Mesenchymal stem cell (in vitro differentiated cells and primary cell): ENCODE data around the gene FRAS1.

Source experiments
- DNase-seq: peaks from one replicate; pipeline ENCODE4 v3.0.0-alpha.2; 2013
- H2AFZ ChIP-seq: one replicate; pipeline ENCODE4 v1.6.1; 2013; ENCODE audit warnings: low read depth, mild to moderate bottlenecking, control low read depth, inconsistent platforms, low read length, moderate library complexity
- H2AK5ac ChIP-seq: 2 replicates; pipeline ENCODE4 v1.6.1; 2013; ENCODE audit warnings: low read length, moderate library complexity, mild to moderate bottlenecking, inconsistent platforms; ENCODE audit not compliant: severe bottlenecking
- H2BK120ac ChIP-seq: one replicate; pipeline ENCODE4 v1.6.1; 2013; ENCODE audit warnings: low read depth, mild to moderate bottlenecking, inconsistent platforms, low read length, moderate library complexity
- H2BK12ac ChIP-seq, 2 experiments: one replicate each; pipeline ENCODE4 v1.6.1; 2013; ENCODE audit warnings: inconsistent platforms in 2 of 2, low read length in 2 of 2, mild to moderate bottlenecking in 2 of 2, moderate library complexity in 2 of 2, control low read depth in 1 of 2
- H2BK15ac ChIP-seq: one replicate; pipeline ENCODE4 v1.6.1; 2013; ENCODE audit warnings: mild to moderate bottlenecking, low read depth, inconsistent platforms; ENCODE audit not compliant: poor library complexity, severe bottlenecking
- H2BK5ac ChIP-seq: 2 replicates; pipeline ENCODE4 v1.6.1; 2013; ENCODE audit warnings: low read depth, mild to moderate bottlenecking, low read length, control low read depth, inconsistent platforms; ENCODE audit not compliant: poor library complexity, severe bottlenecking
- H3K14ac ChIP-seq, 2 experiments: one replicate each; pipeline ENCODE4 v1.6.1; 2013; ENCODE audit warnings: inconsistent platforms in 2 of 2, low read length in 2 of 2, control low read depth in 1 of 2, mild to moderate bottlenecking in 1 of 2, moderate library complexity in 1 of 2
- H3K18ac ChIP-seq, 2 experiments: one replicate each; pipeline ENCODE4 v1.6.1; 2013; ENCODE audit warnings: inconsistent platforms in 2 of 2, low read length in 2 of 2, control low read depth in 1 of 2, low read depth in 1 of 2, mild to moderate bottlenecking in 1 of 2
- H3K23ac ChIP-seq, 2 experiments: one replicate each; pipeline ENCODE4 v1.6.1; 2013; ENCODE audit warnings: inconsistent platforms in 2 of 2, low read length in 2 of 2, mild to moderate bottlenecking in 2 of 2, moderate library complexity in 2 of 2, control low read depth in 1 of 2
- H3K27ac ChIP-seq: 2 replicates; pipeline ENCODE4 v1.5.1; 2013; ENCODE audit warnings: mild to moderate bottlenecking, moderate library complexity, low read length, control low read depth, inconsistent platforms; ENCODE audit not compliant: poor library complexity, severe bottlenecking
- H3K27me3 ChIP-seq, 2 experiments: 2 replicates each; pipeline versions ENCODE4 v1.6.1 to v1.7.0; 2013; ENCODE audit warnings: low read length in 2 of 2, mild to moderate bottlenecking in 2 of 2, moderate library complexity in 2 of 2, control low read depth in 1 of 2, inconsistent platforms in 1 of 2; ENCODE audit not compliant: control insufficient read depth in 1 of 2, insufficient read depth in 1 of 2
- H3K36me3 ChIP-seq, 2 experiments: 2 replicates each; pipeline versions ENCODE4 v1.6.1 to v1.7.0; 2013; ENCODE audit warnings: low read length in 2 of 2, control low read depth in 1 of 2, inconsistent platforms in 1 of 2, low read depth in 1 of 2, mild to moderate bottlenecking in 1 of 2; ENCODE audit not compliant: insufficient read depth in 2 of 2, control insufficient read depth in 1 of 2
- H3K4ac ChIP-seq, 2 experiments: one replicate each; pipeline ENCODE4 v1.6.1; 2013; ENCODE audit warnings: inconsistent platforms in 2 of 2, low read length in 2 of 2, mild to moderate bottlenecking in 2 of 2, moderate library complexity in 2 of 2, control low read depth in 1 of 2, low read depth in 1 of 2
- H3K4me1 ChIP-seq: 2 replicates; pipeline ENCODE4 v1.6.1; 2013; ENCODE audit warnings: low read depth, low read length, control low read depth; ENCODE audit not compliant: control insufficient read depth, insufficient read depth
- H3K4me2 ChIP-seq: 2 replicates; pipeline ENCODE4 v1.6.1; 2013; ENCODE audit warnings: low read length, mild to moderate bottlenecking, inconsistent platforms; ENCODE audit not compliant: poor library complexity, severe bottlenecking
- H3K4me3 ChIP-seq, 2 experiments: 2 replicates each; pipeline versions ENCODE4 v1.5.1 to v1.7.0; 2013; ENCODE audit warnings: low read length in 2 of 2, mild to moderate bottlenecking in 2 of 2, control low read depth in 1 of 2, low read depth in 1 of 2; ENCODE audit not compliant: insufficient read depth in 1 of 2
- H3K79me1 ChIP-seq: replicated peaks from 2 replicates; pipeline ENCODE4 v1.6.1; 2013; ENCODE audit warnings: mild to moderate bottlenecking, control low read depth, low read length, inconsistent platforms; ENCODE audit not compliant: poor library complexity, severe bottlenecking
- H3K9ac ChIP-seq: 2 replicates; pipeline ENCODE4 v1.7.0; 2013; ENCODE audit warnings: mild to moderate bottlenecking, low read length, moderate library complexity
- H3K9me3 ChIP-seq: 2 replicates; pipeline ENCODE4 v1.7.0; 2013; ENCODE audit warnings: mild to moderate bottlenecking, low read length; ENCODE audit not compliant: control insufficient read depth
- H4K8ac ChIP-seq: one replicate; pipeline ENCODE4 v1.6.1; 2013; ENCODE audit warnings: inconsistent platforms, mild to moderate bottlenecking, low read length, moderate library complexity
- H4K91ac ChIP-seq: one replicate; pipeline ENCODE4 v1.6.1; 2013; ENCODE audit warnings: mild to moderate bottlenecking, low read length, inconsistent platforms
- whole genome bisulfite sequencing: methylation state at CpG from one replicate; pipeline ENCODE4 v1.1.7; 2013; ENCODE audit warnings: mixed read lengths; 5-methylcytosine and 5-hydroxymethylcytosine counted together

The FRAS1 gene

GRCh38 chr4:78584863-78585547 is 527.9 kb downstream of the FRAS1 start:
- no peak overlapping the region for H3K9ac ChIP-seq
- H4K8ac ChIP-seq: peak overlapping the region; percentile 23
- no peaks in the 10 kb centered on the region for H3K4me1 ChIP-seq
- H3K27ac ChIP-seq: no peak overlapping the region
- H2AK5ac ChIP-seq: no peak overlapping the region
- H3K79me1 ChIP-seq: no peaks in the 10 kb centered on the region
- no peak overlapping the region for H3K4ac ChIP-seq
- H3K36me3 ChIP-seq: peaks cover 0 to 15% of the 10 kb centered on the region in 2 experiments
- no peak overlapping the region for H4K91ac ChIP-seq
- WGBS: 87% methylated on average over 4 of the region's 4 CpGs
- H3K27me3 ChIP-seq: no peaks in the 10 kb centered on the region
- peak; percentile 15 for DNase-seq
- no peak overlapping the region for H3K4me2 ChIP-seq
- no peaks in the 10 kb centered on the region for H3K9me3 ChIP-seq
- no peak overlapping the region for H3K14ac ChIP-seq
- H2AFZ ChIP-seq: no peak overlapping the region
- H2BK15ac ChIP-seq: no peak overlapping the region
- H2BK5ac ChIP-seq: no peak overlapping the region
- H2BK12ac ChIP-seq: no peak overlapping the region
- H3K18ac ChIP-seq: peak overlapping the region in 1 of 2 experiments; percentile 33
- H3K23ac ChIP-seq: no peak overlapping the region
- H2BK120ac ChIP-seq: no peak overlapping the region
- no peak overlapping the region for H3K4me3 ChIP-seq

GRCh38 chr4:78585633-78586032 is 528.5 kb downstream of the FRAS1 start:
- Histone ChIP-seq H4K8ac (no peak overlapping the region), H2AFZ (no peak overlapping the region), H3K79me1 (no peaks in the 10 kb centered on the region), H3K14ac (no peak overlapping the region), H4K91ac (no peak overlapping the region), H2BK15ac (no peak overlapping the region), H3K9ac (no peak overlapping the region), H2AK5ac (no peak overlapping the region), H3K23ac (no peak overlapping the region), H2BK5ac (no peak overlapping the region), H2BK120ac (no peak overlapping the region), H3K4me1 (no peaks in the 10 kb centered on the region), H3K4me2 (no peak overlapping the region), H3K27ac (no peak overlapping the region), H3K36me3 (peaks cover 0 to 15% of the 10 kb centered on the region in 2 experiments), H3K27me3 (no peaks in the 10 kb centered on the region), H3K18ac (no peak overlapping the region), H3K9me3 (no peaks in the 10 kb centered on the region), H2BK12ac (no peak overlapping the region), H3K4ac (no peak overlapping the region), H3K4me3 (no peak overlapping the region)
- 0% methylated on average over 1 of the region's 1 CpG for WGBS
- peak; percentile 15 for DNase-seq

GRCh38 chr4:78588894-78589545 is 531.9 kb downstream of the FRAS1 start:
- Histone ChIP-seq H2BK120ac (no peak overlapping the region), H4K8ac (no peak overlapping the region), H2BK5ac (no peak overlapping the region), H3K36me3 (peaks cover 0 to 13% of the 10 kb centered on the region in 2 experiments), H2BK15ac (no peak overlapping the region), H3K9me3 (no peaks in the 10 kb centered on the region), H4K91ac (no peak overlapping the region), H2BK12ac (no peak overlapping the region), H3K4me3 (no peak overlapping the region), H2AK5ac (no peak overlapping the region), H3K79me1 (no peaks in the 10 kb centered on the region), H3K23ac (no peak overlapping the region), H3K14ac (no peak overlapping the region), H3K18ac (no peak overlapping the region), H3K4ac (no peak overlapping the region), H3K27ac (no peak overlapping the region), H3K4me1 (no peaks in the 10 kb centered on the region), H3K4me2 (no peak overlapping the region), H2AFZ (no peak overlapping the region), H3K27me3 (no peaks in the 10 kb centered on the region), H3K9ac (no peak overlapping the region)
- no peak for DNase-seq
- 63% methylated on average over 4 of the region's 4 CpGs for WGBS

DNA sequence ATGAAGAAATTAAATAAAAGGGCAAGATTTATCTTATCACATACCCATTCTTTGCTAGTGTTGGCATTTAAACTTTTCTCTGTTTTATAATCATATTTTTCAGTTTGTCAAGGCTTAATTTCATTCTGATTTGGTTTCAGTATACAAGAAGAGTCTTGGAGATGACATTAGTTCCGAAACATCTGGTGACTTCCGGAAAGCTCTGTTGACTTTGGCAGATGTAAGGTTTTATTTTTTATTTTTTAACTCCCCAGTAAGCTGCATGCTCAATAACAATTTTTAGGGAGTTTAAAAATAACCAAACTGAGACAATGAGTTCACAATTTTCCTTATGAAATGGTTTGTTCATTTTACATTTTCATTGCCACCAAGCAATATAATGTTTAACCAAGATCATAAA is 534.3 kb downstream of the FRAS1 start:
- no peak overlapping the region for H2BK15ac ChIP-seq
- no peak overlapping the region for H2AK5ac ChIP-seq
- H4K8ac ChIP-seq: no peak overlapping the region
- no peak overlapping the region for H3K9ac ChIP-seq
- no peak overlapping the region for H2BK5ac ChIP-seq
- H3K23ac ChIP-seq: no peak overlapping the region
- H3K4me3 ChIP-seq: no peak overlapping the region
- no peak overlapping the region for H3K18ac ChIP-seq
- H3K9me3 ChIP-seq: no peaks in the 10 kb centered on the region
- no peak overlapping the region for H3K27ac ChIP-seq
- no peak for DNase-seq
- H3K14ac ChIP-seq: no peak overlapping the region
- H3K36me3 ChIP-seq: peaks cover 0 to 8% of the 10 kb centered on the region in 2 experiments
- H3K4ac ChIP-seq: no peak overlapping the region
- no peaks in the 10 kb centered on the region for H3K4me1 ChIP-seq
- no peak overlapping the region for H2AFZ ChIP-seq
- no peak overlapping the region for H2BK120ac ChIP-seq
- H3K4me2 ChIP-seq: no peak overlapping the region
- no CpG with 5 or more reads among the region's 2 CpGs for WGBS
- H3K79me1 ChIP-seq: no peaks in the 10 kb centered on the region
- no peak overlapping the region for H2BK12ac ChIP-seq
- no peak overlapping the region for H4K91ac ChIP-seq
- H3K27me3 ChIP-seq: no peaks in the 10 kb centered on the region
